Stimulated activated CD8-positive, alpha-beta memory T cell treated with anti-CD3 and anti-CD28 coated beads, Interleukin-7, amount 100 ng/mL, for 48 hours (primary cell): ENCODE data around the gene PPP2R2C.

Source experiments
- DNase-seq, 2 donors: peaks; one replicate each; pipeline ENCODE4 v3.0.0-alpha.2; 2020; ENCODE audit warnings: low read depth in 1 of 2; ENCODE audit errors: extremely low read depth in 1 of 2

The PPP2R2C gene

DNA sequence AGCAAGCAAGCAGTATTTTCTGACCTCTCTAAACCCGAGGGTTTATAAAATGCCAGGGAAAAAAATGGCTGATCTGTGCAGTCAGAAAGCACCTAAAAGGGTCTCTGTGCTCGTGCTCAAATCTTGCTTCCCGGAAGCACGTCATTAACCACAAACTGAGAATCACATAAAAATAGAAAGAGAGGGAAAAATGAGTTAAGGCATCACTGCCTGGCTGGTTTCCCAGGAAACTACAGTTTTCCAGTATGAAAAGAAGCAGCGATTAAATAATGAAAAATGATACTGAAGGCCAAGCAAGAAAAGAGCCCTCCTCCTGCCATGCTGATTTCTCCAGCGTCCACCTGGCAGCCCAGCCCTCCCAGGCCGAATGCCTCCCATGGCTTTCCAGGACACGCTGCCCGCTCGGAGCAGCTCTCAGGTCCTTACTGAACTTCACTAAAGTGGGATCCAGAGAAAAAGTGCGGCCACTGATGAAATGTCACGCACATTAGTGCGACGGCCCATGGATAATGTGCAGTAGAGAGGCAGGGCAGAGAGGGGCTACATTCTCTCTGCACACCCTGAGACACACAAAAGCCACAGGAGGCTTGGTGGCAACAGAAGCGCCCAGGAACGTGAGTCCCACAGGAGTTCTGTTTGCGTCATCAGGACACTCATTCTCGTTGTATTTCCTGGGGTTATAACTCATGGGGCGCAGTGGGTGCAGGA, 122.4 kb downstream of the PPP2R2C start:
- DNase-seq = no peak

DNA sequence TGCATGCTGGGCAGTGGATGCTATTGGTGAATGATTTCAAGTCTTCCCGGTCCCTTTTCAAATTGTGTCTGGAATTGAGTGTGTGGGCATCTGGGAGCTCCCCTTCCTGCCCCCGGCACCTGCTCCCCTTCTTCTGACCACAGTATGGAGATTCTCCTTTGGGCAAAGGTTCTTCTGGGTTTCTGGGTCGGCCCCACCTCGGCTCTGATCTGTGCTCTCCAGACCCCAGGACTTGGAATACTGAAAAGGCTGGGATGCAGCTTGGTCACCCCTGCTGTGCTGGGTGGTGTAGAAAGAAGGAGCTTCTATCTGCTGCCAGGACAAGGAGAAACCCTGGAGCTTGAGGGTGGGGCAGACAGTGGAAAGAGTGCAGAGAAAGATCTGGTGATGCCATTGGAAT, 124.0 kb downstream of the PPP2R2C start:
- DNase-seq = no peak

DNA sequence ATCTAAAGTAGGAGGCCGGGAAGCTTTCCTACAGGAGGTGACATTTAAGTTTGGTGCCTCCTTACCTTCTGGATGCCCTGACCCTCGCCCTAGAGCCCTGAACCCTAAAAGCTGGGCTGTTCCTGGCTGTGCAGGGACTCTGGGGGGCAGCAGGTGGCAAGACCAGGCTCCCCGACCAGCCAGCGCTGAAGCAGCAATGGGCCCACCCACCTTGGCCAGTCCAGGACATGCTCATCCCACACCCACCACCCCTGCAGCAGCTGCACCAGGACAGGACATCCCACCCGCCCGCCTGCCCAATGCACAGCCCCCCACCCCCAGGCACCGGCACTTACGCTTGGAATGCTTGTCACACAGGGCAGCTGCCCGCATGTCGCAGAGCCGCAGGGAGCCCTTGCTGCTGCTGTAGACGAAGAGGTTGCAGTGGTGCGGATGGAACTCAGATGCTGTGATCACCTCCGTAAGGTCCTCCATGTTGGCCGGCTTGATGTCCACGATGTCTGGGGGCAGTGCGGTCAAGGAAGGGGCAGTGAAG, 124.8 kb downstream of the PPP2R2C start:
- no peak for DNase-seq

DNA sequence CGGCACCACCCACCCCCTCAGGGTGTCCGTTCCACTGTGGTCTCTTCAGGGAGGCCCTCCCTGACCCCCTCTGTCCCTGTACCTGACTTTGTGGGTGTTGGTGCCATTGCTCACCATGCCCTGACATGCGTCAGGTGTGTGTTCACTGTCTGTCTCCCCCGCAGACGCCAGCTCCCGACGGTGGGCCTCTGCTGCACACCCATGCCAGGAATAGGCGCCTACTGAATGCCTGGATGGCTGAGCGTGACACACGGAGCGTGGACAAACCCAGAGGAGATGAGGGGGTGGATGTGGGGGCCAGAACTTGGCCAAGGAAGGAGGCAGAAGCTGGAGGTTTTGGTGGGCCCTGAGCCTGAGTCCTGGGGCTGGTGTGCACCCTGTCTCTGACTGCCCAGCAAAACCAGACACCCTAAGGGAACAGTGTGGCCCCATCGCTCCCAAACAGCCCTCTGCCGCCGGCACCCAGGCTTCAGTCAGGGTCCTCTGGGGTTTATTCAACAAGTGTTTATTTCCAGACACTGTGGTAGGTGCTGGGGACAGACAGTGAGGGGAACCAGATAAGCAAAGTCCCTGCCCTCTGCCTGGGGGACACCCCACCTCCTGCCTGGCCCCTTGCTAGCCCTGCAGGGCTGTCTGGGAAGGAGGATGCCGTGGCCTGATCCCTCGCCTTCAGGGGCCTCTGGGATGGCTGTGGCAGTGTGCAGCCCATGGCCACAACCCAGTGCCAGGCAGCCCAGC, 125.9 kb downstream of the PPP2R2C start:
- DNase-seq = no peak

DNA sequence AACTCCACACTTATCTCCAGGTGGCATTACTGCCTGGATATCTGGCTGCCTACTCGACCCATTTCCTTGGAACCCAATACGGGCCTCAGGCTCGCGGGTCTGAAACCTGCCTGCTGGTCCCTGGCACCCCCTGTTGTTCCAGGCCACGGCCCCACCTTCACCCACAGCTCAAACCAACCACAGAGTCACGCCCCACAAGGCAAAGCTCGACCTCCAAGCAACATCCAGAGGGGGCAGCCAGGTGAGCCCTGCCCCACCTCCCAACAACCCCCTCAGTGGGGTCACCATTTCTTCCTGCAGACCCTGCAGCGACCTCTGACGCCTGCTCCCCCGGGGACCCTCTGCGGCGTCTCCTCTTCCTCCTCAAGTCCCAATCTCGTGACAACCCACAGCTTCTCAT, 126.5 kb downstream of the PPP2R2C start:
- DNase-seq = no peak

DNA sequence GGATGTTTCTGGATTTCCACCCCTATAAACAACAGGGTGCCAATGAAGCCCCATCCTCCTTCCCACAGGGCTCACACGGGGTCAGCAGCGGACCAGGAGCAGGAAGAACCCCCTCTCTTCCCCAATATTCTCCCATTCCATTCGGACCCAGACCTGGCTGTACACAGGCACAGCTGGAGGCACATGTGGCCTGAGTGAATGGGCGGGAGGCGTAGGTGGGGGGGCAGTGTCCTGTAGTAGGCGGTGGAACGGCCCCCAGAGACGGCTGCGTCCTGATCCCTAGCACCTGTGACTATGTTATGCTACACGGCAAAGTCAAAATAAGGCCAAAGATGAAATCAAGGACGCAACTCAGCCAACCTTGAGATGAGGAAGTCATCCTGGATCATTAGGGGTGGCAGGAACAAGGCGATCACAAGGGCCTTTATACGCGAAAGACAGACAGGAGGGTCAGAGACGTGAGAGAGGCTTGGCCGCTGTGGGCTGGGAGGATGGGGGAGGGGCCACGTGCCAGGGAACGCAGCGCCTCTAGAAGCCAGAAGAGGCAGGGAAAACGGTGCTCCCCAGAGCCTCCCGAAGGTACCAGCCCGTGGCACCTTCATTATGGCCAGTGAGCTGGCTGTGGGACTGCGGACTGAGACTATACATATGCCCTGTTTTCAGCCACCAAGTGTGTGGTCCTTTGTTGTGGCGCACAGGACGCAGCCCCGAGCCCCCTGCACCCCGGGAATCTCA, 127.2 kb downstream of the PPP2R2C start:
- DNase-seq = no peak

DNA sequence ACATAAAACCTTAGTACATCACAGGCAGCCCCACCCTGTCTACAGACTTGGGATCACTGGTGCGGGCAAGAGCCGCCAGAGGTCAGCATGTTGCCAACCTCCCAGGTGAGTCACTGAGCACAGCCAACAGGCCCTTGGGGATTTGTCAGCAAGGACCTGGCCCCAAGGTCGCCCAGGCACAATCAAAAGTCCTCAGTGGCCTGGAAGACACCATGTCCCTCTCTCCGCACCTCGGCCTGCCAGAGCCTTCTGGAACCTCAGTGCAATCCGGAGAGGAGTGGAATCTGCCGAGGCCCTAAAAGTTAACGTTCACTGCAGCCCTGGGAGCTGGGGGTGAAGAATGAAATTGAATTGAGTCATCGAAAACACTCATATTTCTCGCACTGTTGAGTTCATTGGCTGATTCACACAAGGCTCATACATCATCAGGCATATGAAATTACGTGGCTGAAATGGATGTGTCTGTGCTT, 128.4 kb downstream of the PPP2R2C start:
- DNase-seq = no peak

DNA sequence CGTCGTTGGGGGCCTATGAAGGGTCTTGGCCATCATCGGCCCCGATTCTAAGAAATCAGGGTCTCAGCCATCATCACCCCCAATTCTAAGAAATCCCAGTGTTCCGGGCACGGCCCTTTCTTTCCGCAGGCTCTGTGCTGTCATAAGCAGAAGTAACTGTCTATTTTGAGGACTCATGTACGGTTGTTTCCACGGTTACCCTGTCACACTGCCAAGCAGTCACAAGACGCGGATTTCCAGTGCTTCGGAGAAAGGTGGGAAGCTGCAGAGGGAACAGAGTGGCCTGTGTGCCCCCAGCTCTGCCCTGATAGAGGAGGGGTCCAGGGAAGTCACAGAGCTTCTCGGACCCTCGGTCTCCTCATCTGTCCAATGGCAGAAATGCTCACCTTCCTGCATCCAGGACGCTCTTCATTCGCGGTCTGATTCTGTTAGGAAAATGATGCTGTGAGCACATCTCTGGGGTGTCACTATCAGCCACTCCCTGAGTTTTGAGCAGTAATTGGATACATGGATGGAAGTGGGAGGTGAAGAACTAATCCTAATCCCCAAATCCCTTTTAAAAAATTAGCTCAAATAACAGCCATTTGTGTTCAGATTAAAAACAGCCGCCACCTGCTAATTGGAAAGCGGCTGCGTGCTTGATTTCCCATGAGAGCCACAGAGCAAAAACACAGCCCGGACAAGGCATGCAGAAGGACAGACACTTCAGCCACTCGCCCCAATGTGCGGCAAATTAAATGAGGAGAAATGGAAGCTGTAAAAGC, 129.7 kb downstream of the PPP2R2C start:
- no peak for DNase-seq

DNA sequence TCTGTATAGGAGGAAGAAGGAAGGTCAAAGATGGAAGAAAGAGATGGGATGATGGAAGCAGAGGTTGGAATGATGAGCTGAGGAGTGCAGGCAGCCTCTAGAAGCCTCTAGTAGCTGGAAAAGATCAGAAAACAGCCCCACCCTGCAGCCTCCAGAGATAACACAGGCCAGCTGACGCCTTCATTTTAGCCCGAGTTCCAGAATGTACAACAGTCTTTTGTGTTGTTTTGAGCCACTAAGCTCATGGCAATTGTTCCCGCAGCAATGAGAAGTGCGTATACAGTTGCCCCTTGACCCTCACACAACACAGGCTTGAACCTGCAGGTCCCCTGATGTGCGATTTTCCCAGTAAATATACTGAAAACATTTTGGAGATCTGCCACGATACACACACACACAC, 130.7 kb downstream of the PPP2R2C start:
- no peak for DNase-seq

DNA sequence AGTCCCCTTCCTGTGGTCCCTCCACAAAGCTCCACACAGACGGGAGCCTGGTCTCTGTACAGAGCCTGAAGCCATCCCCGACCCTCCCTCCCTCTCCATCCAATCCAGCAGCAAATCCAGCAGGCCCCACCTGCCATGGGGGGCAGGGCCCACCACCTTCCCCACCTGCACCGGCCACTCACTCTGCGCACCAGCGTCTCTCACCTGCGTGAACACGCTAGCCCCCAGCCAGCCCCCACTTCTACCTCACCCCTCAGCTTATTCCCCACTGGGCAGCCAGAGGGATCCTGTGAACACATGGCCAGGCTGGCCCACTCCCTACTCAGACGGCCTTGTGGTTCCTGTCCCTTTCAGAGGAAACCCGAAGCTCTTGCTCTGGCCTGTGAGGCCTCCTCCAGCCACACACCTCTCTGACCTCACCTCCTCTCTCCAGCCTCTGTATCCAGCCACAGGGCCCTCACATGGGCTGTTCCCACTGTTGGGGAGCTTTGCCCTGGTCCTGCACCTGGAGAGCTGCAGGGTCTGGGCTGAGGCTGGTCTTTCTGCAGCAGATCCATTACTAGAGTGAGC, 131.9 kb downstream of the PPP2R2C start:
- DNase-seq = no peak

DNA sequence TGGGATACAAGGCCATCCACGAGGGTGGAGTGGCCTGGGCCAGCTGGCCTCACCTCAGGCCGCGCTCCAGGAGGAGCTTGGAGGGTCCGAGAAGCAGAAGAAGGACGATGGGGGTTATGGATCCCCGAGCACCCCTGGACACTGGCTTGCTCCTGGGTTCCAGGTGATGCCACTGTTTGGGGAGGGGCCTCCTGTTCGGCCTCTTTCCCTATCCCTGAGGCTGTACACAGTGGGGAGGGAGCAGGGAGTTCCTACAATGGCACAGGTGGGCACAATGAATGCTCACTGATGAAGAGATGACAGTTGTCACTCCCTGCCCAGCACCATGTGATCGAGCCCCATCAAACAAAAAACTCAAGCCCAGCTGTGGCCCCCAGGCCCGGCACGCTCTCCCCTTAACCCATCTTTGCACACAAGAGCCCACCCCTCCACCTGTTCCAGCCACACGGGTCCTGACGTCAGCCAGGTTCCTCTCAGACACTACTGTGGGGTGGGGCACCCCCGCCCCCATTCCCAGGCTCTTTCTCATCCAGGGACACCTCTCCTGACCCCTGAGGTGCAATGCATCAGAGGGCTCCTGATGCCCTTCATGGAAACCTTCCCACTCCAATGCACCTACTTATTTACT, 132.5 kb downstream of the PPP2R2C start:
- DNase-seq = no peak

DNA sequence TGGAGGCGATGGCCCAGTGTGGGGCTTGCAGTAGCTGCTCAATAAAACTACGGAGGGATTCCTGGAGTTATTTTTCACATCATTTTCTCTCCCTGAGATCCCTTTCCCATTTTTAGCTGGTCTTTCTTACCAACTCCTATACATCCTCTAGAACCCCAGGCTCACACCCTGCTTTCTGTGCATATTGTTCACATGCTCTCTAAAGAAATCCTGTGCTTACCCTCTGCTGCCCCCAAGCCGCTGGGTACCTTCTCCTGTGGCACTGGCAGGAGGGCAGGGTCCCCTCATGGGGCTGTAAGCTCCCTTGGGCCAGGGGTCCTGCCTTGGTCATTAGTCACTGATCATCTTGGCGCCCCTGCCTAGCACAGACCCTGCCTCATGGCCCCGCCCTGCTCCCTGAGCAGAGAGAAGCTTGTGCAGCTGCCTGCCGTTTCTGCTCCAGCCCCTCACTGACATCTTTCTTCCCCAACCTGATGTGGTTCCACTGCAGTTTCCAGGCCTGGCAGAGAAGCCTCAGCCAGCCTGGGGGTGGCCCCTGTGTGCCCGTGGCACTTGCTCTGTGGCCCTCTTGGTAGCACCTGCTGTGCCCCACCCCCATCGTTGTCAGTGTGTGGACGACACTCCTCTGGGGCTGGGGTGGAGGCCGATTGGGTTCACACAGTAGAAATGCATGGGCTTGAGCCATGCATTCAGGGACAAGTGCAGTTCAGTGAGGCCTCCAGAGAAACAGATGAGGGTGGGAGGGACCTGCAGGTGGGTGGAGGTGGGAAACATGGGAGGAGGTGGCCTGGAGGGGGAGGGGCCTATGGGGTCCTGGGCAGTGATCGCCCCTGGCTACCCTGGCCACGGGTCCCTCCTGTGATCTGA, 133.2 kb downstream of the PPP2R2C start:
- no peak for DNase-seq

DNA sequence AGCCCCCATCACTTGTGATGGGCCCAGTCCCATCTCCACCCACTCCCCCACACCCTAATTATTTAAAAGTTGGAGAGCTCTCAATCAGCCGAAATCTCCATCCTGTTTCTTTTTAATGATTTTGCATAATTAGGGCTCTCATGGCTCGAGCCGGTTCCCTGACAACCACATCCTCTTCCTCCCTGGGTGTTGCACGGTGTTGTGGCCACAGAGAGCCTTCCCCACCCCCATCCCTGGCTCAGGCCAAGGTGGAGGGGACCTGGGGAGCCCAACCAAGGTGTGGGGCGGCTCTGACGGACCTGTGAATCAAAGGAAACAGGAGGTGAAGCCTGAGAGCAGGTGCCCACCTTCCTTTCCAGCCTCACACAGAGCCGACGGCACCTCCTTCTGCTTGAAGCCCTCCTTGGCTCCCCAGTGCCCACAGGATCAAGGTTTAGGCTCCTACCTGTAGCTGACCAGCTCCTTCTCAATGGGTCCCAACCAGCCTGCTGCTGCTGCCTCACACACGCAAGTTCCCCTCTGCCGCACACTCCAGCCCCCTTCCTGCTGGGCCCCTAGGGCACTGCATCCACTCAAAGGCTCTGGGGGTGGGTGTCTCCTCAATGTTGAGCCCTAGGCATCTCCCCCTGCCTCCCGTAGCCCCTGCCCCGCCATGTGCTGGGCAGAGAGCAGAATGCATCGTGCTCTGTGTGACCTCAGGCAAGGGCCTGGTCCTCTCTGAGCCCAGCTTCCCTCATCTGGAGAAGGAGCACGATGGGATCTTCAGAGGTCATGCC, 134.1 kb downstream of the PPP2R2C start:
- no peak for DNase-seq

DNA sequence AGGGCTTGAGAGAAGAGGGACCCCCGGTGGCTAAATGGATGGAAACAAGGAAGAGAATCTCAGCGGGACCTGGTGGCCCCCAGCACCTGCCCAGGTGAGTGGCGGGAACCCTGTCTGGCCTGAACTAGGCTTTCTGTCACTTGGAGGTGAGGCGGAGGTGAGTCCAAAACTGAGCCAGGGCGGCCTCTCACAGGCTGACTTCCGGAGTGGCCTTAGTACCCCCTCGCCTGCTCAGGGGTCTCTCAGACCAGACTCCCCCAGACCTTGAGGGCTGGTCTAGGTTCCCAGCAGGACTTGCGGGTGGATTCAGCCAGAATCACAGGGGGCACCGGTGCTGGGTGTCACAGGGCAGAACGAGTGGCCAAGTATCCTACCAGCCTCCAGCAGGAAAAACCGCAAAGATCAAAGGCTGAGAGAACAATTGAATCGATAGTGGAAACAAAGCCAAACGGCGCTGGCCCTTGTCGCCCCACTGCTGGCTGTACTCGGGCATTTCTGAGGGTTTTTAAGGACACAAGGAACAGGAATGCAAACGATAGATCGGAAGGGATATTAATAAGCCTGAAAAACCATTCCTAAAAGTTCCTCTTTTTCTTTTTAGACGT, 135.0 kb downstream of the PPP2R2C start:
- no peak for DNase-seq

DNA sequence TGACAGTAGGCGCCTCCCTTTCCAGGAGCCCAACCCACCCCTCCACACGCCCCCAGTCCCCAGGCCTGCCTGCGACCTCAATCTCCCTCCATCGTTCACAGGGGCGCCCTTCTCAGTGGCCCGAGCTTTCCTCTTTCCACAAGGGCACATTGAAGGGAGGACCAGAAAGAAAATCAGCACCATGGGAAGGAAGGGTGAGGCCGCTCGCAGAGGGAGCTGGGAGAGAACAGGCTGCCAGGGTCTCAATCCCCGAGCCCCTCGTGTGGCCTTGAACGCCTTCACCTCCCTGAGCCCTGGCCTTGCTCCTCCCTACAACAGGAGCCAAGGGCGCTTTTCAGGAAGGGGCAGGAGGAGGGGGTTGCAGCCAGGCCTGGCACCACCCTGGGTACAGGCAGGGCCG, 136.2 kb downstream of the PPP2R2C start:
- no peak for DNase-seq

DNA sequence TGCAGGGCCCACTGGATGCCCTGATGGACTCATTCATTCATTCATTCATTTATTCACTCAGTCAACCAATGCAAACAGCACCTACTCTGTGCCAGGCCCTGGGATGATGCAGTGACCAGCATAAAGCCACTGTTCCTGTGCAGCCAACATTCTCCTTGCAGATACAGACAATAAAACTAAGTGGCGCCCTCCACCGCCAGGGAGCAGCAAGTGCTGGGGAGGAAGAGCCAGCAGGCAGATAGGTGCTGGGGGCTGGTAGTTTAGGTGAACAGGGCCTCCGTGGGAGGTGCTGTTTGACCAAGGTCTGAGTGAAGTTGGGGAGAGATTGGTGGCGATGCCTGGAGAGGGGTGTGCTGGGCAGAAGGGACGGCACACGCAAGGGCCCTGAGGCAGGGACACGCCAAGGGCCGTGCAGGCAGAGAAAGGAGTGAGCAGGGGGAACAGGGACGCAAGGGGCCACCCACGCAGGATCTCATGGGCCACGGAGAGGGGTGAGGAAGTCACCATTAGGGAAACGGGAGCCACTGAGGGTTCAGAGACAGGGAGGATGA, 137.3 kb downstream of the PPP2R2C start:
- DNase-seq = no peak

DNA sequence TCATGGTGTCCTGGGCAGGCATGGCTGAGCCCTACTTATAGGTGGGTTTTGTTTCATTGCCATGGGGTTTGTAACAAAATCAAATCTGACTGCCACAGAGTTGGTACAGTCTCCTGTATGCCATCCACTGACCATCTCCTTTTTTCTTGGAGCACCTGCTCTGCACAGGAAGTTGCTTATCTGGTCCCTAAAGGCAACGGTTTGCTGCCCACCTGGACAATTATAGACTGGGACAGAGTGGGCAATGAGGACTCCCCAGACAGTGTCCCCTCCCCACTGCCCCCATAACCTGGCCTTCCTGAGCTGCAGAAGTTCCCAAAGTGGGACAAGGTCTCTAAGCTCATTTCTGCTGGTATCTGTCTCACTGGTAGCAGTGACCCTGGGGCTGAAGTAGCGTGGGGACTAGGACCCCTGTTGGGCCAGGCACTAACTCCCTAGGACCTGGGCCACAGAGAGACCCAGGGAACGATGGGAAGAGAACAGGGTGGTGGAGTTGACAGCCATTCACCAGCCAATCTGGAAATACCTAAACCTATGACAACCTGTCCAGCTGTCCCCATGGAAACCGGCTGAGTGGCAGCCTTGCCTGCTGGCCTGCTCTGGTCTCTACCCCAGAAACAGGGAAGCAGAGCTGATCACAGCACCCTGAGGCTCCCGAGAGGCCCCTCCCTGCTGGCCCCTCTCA, 138.1 kb downstream of the PPP2R2C start:
- no peak for DNase-seq
